Measurements from ENCODE around the gene SH3PXD2B. TPM values are rescaled to one million over a fixed set of nuclear protein-coding genes. Genes with fewer than 3 reads are reported as not detected.

Gene SH3PXD2B
- total and polyA plus RNA-seq, 8 donors: 6.7 to 63.0 (median 20.5) TPM

- intact Hi-C loops (cut with DNase I; ENCODE audit: low total_unique reads): no loop called here
- 81 to 95% (median 92%) methylated on average over 7 of the region's 7 CpGs for WGBS, 5 donors
- DNase-seq: no peak
- Histone ChIP-seq H3K4me3 (no peak overlapping the region), H3K36me3 (peaks cover 14 to 88% (median 82%) of the 10 kb centered on the region in 4 donors), H3K9me3 (no peaks in the 10 kb centered on the region), H3K4me1 (peaks cover 10 to 23% (median 16%) of the 10 kb centered on the region in 4 donors), H3K27me3 (no peaks in the 10 kb centered on the region), H3K27ac (no peak overlapping the region)
- TF ChIP-seq POLR2AphosphoS5 (IDR thresholded peaks at IDR 0.05) (no peak), CTCF (IDR thresholded peaks at IDR 0.05) (no peak), EP300 (IDR thresholded peaks at IDR 0.05) (no peak), POLR2A (IDR thresholded peaks at IDR 0.05) (no peak)
These were observed 96.0 kb downstream of the SH3PXD2B start for GRCh38 chr5:172358345-172358744.

GRCh38 chr5:172356527-172356926, 97.8 kb downstream of the SH3PXD2B start:
- no peak for TF ChIP-seq CTCF (IDR thresholded peaks at IDR 0.05)
- no peak for TF ChIP-seq EP300 (IDR thresholded peaks at IDR 0.05)
- no peak for TF ChIP-seq POLR2AphosphoS5 (IDR thresholded peaks at IDR 0.05)
- TF ChIP-seq POLR2A (IDR thresholded peaks at IDR 0.05): no peak
- Histone ChIP-seq H3K27ac (no peak overlapping the region), H3K9me3 (no peaks in the 10 kb centered on the region), H3K4me3 (no peak overlapping the region), H3K27me3 (no peaks in the 10 kb centered on the region), H3K4me1 (peaks cover 10 to 23% (median 16%) of the 10 kb centered on the region in 4 donors), H3K36me3 (peaks cover 14 to 89% (median 84%) of the 10 kb centered on the region in 4 donors)
- no peak for DNase-seq
- 93 to 98% (median 96%) methylated on average over 10 of the region's 10 CpGs for WGBS, 5 donors
- intact Hi-C loops (cut with DNase I; ENCODE audit: low total_unique reads): no loop called here

- WGBS, 5 donors: 82 to 94% (median 86%) methylated on average over 4 of the region's 4 CpGs
- H3K36me3 ChIP-seq: peaks cover 14 to 88% (median 84%) of the 10 kb centered on the region in 4 donors
- H3K27me3 ChIP-seq: no peaks in the 10 kb centered on the region
- TF ChIP-seq EP300 (IDR thresholded peaks at IDR 0.05): no peak
- TF ChIP-seq CTCF (IDR thresholded peaks at IDR 0.05): no peak
- TF ChIP-seq POLR2AphosphoS5 (IDR thresholded peaks at IDR 0.05): no peak
- no peak for TF ChIP-seq POLR2A (IDR thresholded peaks at IDR 0.05)
- intact Hi-C loops (cut with DNase I; ENCODE audit: low total_unique reads): no loop called here
- H3K4me1 ChIP-seq: peaks cover 10 to 23% (median 16%) of the 10 kb centered on the region in 4 donors
- H3K4me3 ChIP-seq: no peak overlapping the region
- no peak for DNase-seq
- no peaks in the 10 kb centered on the region for H3K9me3 ChIP-seq
- H3K27ac ChIP-seq: no peak overlapping the region
These were observed 98.3 kb downstream of the SH3PXD2B start for GRCh38 chr5:172356047-172356446.

DNA sequence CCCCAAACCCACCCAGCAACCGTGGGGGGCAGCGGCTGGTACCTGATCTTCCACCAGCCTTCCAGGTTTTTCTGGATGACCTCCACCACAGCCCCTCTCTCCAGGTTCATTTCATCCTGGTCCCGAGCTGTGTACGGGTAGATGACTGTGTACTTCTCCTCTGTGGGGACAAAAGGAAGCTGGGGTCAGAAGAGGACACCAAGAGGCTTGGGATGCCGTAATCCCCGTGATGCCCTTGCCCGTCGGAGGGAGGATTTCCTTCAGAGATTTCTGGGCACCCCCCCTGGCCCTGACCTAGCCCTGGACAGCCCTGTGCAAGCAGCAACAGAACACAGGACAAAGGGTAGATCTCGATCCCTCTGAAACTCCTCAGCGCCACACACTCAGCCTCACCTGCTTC, 100.5 kb downstream of the SH3PXD2B start:
- no peaks in the 10 kb centered on the region for H3K27me3 ChIP-seq
- TF ChIP-seq POLR2AphosphoS5 (IDR thresholded peaks at IDR 0.05): no peak
- no peak for TF ChIP-seq POLR2A (IDR thresholded peaks at IDR 0.05)
- TF ChIP-seq CTCF (IDR thresholded peaks at IDR 0.05): no peak
- TF ChIP-seq EP300 (IDR thresholded peaks at IDR 0.05): no peak
- H3K9me3 ChIP-seq: no peaks in the 10 kb centered on the region
- H3K27ac ChIP-seq: no peak overlapping the region
- DNase-seq: no peak
- 84 to 96% (median 90%) methylated on average over 10 of the region's 10 CpGs for WGBS, 5 donors
- H3K36me3 ChIP-seq: peaks cover 28 to 95% (median 90%) of the 10 kb centered on the region in 4 donors
- peaks cover 10 to 23% (median 16%) of the 10 kb centered on the region in 4 donors for H3K4me1 ChIP-seq
- intact Hi-C loops (cut with DNase I; ENCODE audit: low total_unique reads): no loop called here
- no peak overlapping the region for H3K4me3 ChIP-seq

Measured in stomach (tissue), 9 donors.